HepG2 (cell line): ENCODE measurements around the gene SYNGR2. TPM values are rescaled to one million over a fixed set of nuclear protein-coding genes. Genes with fewer than 3 reads are reported as not detected.

ENCODE experiments used
- ATF5 ChIP-seq: sonication (generic); formaldehyde crosslinking; IDR thresholded peaks from 2 replicates; pipeline ENCODE4 v1.4.0; 2020; ENCODE audit warnings: mild to moderate bottlenecking, low read depth, missing genetic modification reagents
- DNMT3B ChIP-seq: conservative IDR thresholded peaks from 2 replicates; pipeline ENCODE4 v1.6.1; 2016; ENCODE audit warnings: missing biosample characterization, control low read depth
- ESRRA ChIP-seq: sonication (generic); formaldehyde crosslinking; IDR thresholded peaks from 2 replicates; pipeline ENCODE4 v1.5.1; 2020; ENCODE audit warnings: mild to moderate bottlenecking, low read depth, missing genetic modification reagents
- HNRNPUL1 ChIP-seq: fragments of 200-400 bp; formaldehyde crosslinking; IDR thresholded peaks from 2 replicates; pipeline ENCODE4 v1.6.1; 2017; ENCODE audit warnings: low read depth, mild to moderate bottlenecking, low read length, moderate library complexity
- HOXA3 ChIP-seq: sonication (generic); formaldehyde crosslinking; IDR thresholded peaks from 2 replicates; pipeline ENCODE4 v1.5.0; 2020; ENCODE audit warnings: missing genetic modification reagents
- KLF16 ChIP-seq, 2 experiments: sonication (generic) in 1 of 2; formaldehyde crosslinking in 1 of 2; IDR thresholded peaks; 2 replicates each; pipeline versions ENCODE4 v1.6.1 to v1.8.0; 2016 to 2023; ENCODE audit warnings: missing genetic modification reagents in 2 of 2, missing compliant biosample characterization in 1 of 2
- MTF2 ChIP-seq: sonication (generic); formaldehyde crosslinking; IDR thresholded peaks from 2 replicates; pipeline ENCODE4 v1.5.0; 2020; ENCODE audit warnings: missing genetic modification reagents, borderline replicate concordance
- PRDM10 ChIP-seq: sonication (generic); formaldehyde crosslinking; IDR thresholded peaks from 2 replicates; pipeline ENCODE4 v1.4.0; 2020; ENCODE audit warnings: low read depth, missing genetic modification reagents
- RFX3 ChIP-seq: IDR thresholded peaks from 2 replicates; pipeline ENCODE4 v1.6.1; 2016; ENCODE audit warnings: missing biosample characterization, missing genetic modification reagents
- ZNF224 ChIP-seq: sonication (generic); formaldehyde crosslinking; IDR thresholded peaks from 2 replicates; pipeline ENCODE4 v1.5.0; 2020; ENCODE audit warnings: mild to moderate bottlenecking, missing genetic modification reagents
- ZNF263 ChIP-seq: sonication (generic); formaldehyde crosslinking; IDR thresholded peaks from 2 replicates; pipeline ENCODE4 v1.4.0; 2020; ENCODE audit warnings: missing genetic modification reagents
- ZNF326 ChIP-seq: sonication (generic); formaldehyde crosslinking; IDR thresholded peaks from 2 replicates; pipeline ENCODE4 v1.4.0; 2020; ENCODE audit warnings: missing genetic modification reagents, borderline replicate concordance
- ZNF709 ChIP-seq: sonication (generic); formaldehyde crosslinking; IDR thresholded peaks from 2 replicates; pipeline ENCODE4 v1.5.0; 2020; ENCODE audit warnings: mild to moderate bottlenecking, missing genetic modification reagents
- ZSCAN21 ChIP-seq: sonication (generic); formaldehyde crosslinking; IDR thresholded peaks from 2 replicates; pipeline ENCODE4 v1.8.0; 2022; ENCODE audit warnings: mild to moderate bottlenecking, missing genetic modification reagents, moderate library complexity, borderline replicate concordance
- polyA plus RNA-seq, 8 experiments: library from polyadenylated mRNA; depleted of rRNA in 3 of 8; stranded (reverse) in 7 of 8; unstranded in 1 of 8; fragments of >200 nt; fragmentation: Illumina TruSeq in 4 of 8; extraction: Trizol in 4 of 8; gene quantifications; 2 replicates each; pipeline versions ENCODE4 v1.2.1 to v1.2.3, GENCODE V29; 2011 to 2016; ENCODE audit warnings: low read depth in 4 of 8, missing spikeins in 1 of 8, mixed read lengths in 1 of 8; ENCODE audit not compliant: insufficient read depth in 1 of 8
- total RNA-seq, 5 experiments: library from RNA; depleted of rRNA; stranded (reverse); fragments of >200 nt; fragmentation: Illumina TruSeq; extraction: Trizol; gene quantifications; 2 replicates each; pipeline ENCODE4 v1.2.3, GENCODE V29; 2016; ENCODE audit warnings: low read depth in 1 of 5
- TF ChIP-seq, protein P1 (sequence below): sonication (generic); formaldehyde crosslinking; IDR thresholded peaks from 2 replicates; pipeline ENCODE4 v1.8.0; 2023; ENCODE audit warnings: mild to moderate bottlenecking, missing genetic modification reagents

The SYNGR2 gene
- total and polyA plus RNA-seq, 2 of the 13 experiments (the other 11 are each of a cell fraction or from before 2014, with no cell fraction given) = 46.7 to 170 TPM

DNA sequence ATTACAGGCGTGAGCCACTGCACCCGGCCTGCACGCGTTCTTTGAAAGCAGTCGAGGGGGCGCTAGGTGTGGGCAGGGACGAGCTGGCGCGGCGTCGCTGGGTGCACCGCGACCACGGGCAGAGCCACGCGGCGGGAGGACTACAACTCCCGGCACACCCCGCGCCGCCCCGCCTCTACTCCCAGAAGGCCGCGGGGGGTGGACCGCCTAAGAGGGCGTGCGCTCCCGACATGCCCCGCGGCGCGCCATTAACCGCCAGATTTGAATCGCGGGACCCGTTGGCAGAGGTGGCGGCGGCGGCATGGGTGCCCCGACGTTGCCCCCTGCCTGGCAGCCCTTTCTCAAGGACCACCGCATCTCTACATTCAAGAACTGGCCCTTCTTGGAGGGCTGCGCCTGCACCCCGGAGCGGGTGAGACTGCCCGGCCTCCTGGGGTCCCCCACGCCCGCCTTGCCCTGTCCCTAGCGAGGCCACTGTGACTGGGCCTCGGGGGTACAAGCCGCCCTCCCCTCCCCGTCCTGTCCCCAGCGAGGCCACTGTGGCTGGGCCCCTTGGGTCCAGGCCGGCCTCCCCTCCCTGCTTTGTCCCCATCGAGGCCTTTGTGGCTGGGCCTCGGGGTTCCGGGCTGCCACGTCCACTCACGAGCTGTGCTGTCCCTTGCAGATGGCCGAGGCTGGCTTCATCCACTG lies 45.8 kb downstream of the SYNGR2 start, which contains the start of gene BIRC5 (continued):
- TF ChIP-seq HOXA3 (CRISPR knock-in tag) (peak; percentile 92), ZNF326 (CRISPR knock-in tag) (no peak), ZNF224 (CRISPR knock-in tag) (peak; percentile 76; the same call in 1 of the 2 replicates), ATF5 (peak; percentile 86; the same call in 1 of the 2 replicates), DNMT3B (CRISPR knock-in tag) (no peak), KLF16 (CRISPR knock-in tag; IDR thresholded peaks at IDR 0.05) (peak; percentile 92 to 97; a peak in 3 of 4 replicates), ZSCAN21 (CRISPR knock-in tag) (peak; percentile 95), ESRRA (CRISPR knock-in tag) (peak; percentile 85), MTF2 (no peak), ZNF709 (no peak; the same call in 1 of the 2 replicates), PRDM10 (CRISPR knock-in tag) (0 out of 2 replicates have a peak, but pooled peaks have one; percentile 58), RFX3 (CRISPR knock-in tag) (no peak), ZNF263 (0 out of 2 replicates have a peak, but pooled peaks have one; percentile 47), HNRNPUL1 (peak; percentile 67; the same call in 1 of the 2 replicates)
- TF ChIP-seq, protein P1, sequence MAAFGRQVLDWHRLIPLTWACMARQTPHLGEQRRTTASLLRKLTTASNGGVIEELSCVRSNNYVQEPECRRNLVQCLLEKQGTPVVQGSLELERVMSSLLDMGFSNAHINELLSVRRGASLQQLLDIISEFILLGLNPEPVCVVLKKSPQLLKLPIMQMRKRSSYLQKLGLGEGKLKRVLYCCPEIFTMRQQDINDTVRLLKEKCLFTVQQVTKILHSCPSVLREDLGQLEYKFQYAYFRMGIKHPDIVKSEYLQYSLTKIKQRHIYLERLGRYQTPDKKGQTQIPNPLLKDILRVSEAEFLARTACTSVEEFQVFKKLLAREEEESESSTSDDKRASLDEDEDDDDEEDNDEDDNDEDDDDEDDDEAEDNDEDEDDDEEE (CRISPR knock-in tag) = peak; percentile 55; the same call in 1 of the 2 replicates
